ENCODE measurements around the gene NT5DC1.
"Not testable (repeated sequence)": the region's sequence is repeated elsewhere in the genome, so short reads cannot be mapped to it uniquely, and the experiment has no call there.

NT5DC1 gene

GRCh38 chr6:116088946-116089345 lies 11.7 kb upstream of the NT5DC1 start:
- DNase-seq (ENCODE audit: low read depth in 1 of 2, low spot score in 1 of 2) = no peak

- no peak for DNase-seq (ENCODE audit: low read depth in 1 of 2, low spot score in 1 of 2)
These were observed 10.4 kb upstream of the NT5DC1 start for GRCh38 chr6:116090251-116090650.

- no peak for DNase-seq (ENCODE audit: low read depth in 1 of 2, low spot score in 1 of 2)
These were observed 6.6 kb upstream of the NT5DC1 start for GRCh38 chr6:116094041-116094440.

GRCh38 chr6:116096048-116096759 lies 4.4 kb upstream of the NT5DC1 start:
- not testable (repeated sequence) for DNase-seq (ENCODE audit: low read depth in 1 of 2, low spot score in 1 of 2)

DNA sequence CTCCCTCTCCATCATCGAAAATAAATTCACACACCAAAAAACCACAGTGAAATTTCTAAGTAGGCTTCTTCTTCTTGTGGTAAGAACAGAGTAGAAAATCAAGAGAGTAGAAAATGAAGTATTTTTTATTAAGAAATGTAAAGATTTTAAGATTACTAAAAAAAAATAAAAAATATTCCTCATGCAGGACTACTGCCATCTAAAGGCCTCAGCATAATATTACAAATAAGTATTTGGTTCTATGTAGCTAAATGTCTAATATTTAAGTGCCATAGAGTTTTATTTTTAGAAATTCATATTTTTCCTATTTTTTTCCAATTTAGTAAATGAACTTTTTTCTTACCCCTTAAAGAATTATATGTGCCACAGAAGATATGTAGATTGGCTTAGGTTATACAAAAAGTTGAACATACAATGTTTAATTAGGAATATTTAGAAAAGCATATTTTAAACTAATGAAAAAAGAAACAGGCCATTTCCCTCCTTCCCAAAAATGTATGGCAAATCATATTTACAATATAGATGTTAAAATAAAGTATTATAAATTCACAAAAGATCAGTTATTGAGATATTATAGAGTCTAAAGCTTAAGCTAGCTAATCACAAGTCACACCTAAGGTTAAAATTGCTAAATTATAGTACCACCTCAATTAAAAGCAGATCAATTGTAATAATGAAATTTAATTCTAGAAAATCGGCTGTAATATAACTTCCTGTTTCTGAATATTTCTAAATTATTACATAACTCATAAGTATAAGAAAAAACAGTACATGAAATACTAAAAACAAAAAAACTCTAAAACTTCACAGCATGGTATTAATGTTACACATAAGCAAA lies 3.5 kb upstream of the NT5DC1 start:
- DNase-seq (ENCODE audit: low read depth in 1 of 2, low spot score in 1 of 2) = no peak

- DNase-seq (ENCODE audit: low read depth in 1 of 2, low spot score in 1 of 2) = no peak
These were observed 1.6 kb upstream of the NT5DC1 start for GRCh38 chr6:116099036-116099435.

- no peak for DNase-seq (ENCODE audit: low read depth in 1 of 2, low spot score in 1 of 2)
These were observed 657 bp downstream of the NT5DC1 start for GRCh38 chr6:116101302-116101718.

DNA sequence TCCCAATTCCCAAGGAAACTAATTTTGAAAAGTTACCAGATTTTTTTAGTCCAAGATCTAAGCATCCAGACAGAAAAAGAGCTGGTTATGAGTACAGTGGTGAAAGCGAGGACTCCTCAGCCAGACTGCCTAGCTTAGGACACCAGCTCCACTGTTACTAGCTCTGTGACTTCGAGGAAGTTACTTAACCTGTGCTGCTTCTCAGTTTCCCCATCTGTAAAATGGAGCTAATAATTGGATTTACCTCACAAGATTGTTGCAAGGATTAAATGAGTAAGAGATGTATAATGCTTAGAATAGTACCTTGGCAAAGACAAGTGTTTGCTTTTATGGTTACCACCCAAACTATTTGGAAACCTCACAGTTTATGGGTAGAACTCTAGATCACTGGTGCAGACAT lies 1.1 kb downstream of the NT5DC1 start:
- no peak for DNase-seq (ENCODE audit: low read depth in 1 of 2, low spot score in 1 of 2)

GRCh38 chr6:116102873-116103272 lies 2.2 kb downstream of the NT5DC1 start:
- no peak for DNase-seq (ENCODE audit: low read depth in 1 of 2, low spot score in 1 of 2)

DNA sequence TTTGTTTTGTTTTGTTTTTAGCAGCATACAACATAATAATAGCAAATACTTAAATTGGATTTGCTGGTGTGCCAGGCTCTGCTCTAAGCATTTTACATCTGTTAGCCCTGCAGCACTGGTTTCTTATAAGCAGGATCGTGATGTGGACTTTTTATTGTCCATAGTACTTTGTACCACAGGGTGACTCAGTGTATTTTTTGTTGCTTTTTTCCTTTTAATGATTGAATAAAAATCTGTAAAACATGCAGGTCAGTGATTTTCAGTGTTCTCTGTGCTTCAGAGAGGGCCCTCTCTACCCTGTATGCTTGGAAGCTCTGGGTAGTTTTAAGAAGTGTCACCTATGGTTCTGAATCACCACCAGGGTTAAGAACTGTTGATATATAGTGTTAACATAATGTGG lies 4.0 kb downstream of the NT5DC1 start:
- DNase-seq (ENCODE audit: low read depth in 1 of 2, low spot score in 1 of 2) = no peak

GRCh38 chr6:116105247-116105646 lies 4.6 kb downstream of the NT5DC1 start:
- no peak for DNase-seq (ENCODE audit: low read depth in 1 of 2, low spot score in 1 of 2)

DNA sequence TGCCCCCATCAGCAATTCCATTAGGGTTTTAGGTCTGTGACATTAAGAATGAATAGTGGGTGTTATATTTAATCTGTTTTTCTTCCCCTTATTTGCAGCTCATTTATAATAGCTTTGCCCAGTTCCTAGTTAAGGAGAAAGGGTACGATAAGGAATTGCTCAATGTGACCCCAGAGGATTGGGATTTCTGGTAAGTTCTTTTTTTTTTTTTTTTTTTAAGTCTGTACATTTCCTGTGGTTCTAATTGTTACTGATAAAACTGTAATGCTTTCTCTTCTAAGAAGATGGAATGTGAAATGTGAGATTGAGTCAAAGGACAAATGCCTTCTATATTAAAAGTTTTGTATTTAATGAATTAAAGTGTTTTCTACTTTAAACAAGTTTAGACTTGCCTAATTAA lies 5.5 kb downstream of the NT5DC1 start:
- no peak for DNase-seq (ENCODE audit: low read depth in 1 of 2, low spot score in 1 of 2)

DNA sequence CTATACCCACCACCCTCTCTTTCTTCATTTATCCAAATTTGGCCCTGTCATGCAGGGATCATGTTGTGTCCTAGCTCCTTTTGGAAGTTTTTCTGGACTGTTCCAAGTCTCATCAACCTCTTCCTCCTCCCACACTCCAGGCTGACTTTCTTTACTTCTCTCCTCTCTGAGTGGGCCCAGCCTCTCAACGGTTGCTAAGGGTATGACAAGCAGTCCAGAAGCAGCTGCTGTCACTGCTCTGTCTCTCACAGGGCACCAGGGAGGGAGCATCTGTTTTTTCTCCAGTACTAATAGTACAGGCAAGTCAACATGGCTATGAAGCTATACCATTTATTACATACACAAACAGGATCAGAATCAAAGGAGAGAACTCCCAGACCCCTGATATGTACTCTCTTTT lies 8.2 kb downstream of the NT5DC1 start:
- DNase-seq (ENCODE audit: low read depth in 1 of 2, low spot score in 1 of 2) = no peak

- no peak for DNase-seq (ENCODE audit: low read depth in 1 of 2, low spot score in 1 of 2)
These were observed 11.2 kb downstream of the NT5DC1 start for GRCh38 chr6:116111552-116112528.

DNA sequence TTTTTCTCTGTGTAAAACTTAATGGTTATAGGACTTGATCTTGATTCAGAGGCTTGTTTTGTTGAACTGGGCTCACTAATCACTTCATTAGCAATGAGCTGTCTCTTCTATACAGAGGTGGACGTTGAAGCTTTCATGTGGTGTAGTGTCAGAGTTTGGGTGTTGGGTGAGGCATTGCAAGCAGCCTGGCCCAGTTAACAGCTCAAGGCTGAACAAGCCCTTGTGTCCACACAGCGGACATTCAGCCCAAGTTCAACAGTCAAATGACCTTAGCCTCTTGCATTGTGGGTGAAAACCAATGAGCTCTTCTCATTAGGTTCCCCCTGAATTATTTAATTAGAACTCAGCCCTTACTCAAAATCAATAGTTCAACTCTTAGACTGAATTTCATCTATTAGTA lies 12.7 kb downstream of the NT5DC1 start:
- no peak for DNase-seq (ENCODE audit: low read depth in 1 of 2, low spot score in 1 of 2)

GRCh38 chr6:116115781-116116180 lies 15.1 kb downstream of the NT5DC1 start:
- no peak for DNase-seq (ENCODE audit: low read depth in 1 of 2, low spot score in 1 of 2)

DNA sequence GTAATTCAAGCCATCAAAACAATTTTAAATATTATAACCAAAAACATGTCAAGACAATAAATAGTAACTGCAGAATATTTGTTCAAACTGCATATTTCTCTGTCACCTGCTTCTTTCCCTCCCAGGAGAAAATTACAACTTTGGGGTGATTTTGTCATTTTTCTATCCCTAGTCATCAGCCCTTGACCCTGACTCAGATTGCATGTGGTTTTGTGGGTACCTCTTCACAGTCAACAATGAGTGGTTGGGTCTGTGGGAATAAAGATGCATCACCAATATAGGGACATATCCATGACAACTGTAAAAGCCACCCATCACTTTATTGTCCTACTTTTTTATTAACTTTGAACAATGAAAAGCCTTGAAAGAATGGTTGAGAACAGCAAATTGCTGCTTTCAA lies 18.0 kb downstream of the NT5DC1 start:
- no peak for DNase-seq (ENCODE audit: low read depth in 1 of 2, low spot score in 1 of 2)

GRCh38 chr6:116120430-116120829 lies 19.8 kb downstream of the NT5DC1 start:
- DNase-seq (ENCODE audit: low read depth in 1 of 2, low spot score in 1 of 2) = no peak

DNA sequence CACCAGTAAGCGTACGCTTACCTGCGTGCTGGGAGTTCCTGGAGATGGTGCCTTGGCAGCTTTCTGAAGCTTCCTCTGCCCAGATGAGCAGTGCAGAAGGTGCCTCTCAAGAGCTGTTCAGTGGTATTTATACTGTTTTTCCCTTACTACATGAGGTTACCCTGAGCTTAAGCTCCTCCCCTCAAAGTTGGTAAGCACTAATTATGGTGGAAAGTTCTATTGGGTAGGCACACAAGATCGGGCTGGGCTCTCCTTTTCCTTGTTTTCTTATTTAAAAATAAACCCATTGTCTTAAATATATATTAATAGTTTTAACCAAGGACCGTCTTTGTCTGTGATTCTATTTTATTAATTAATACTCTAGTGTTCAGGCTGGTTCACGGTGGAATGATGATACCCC lies 25.4 kb downstream of the NT5DC1 start, which contains the start of gene COL10A1:
COL10A1 (minus strand) TSS at position 101 of the 400 bp plus-strand sequence. CDS start 640 bp downstream, outside the sequence.
- no peak for DNase-seq (ENCODE audit: low read depth in 1 of 2, low spot score in 1 of 2)

GRCh38 chr6:116127771-116128493 lies 27.3 kb downstream of the NT5DC1 start:
- DNase-seq (ENCODE audit: low read depth in 1 of 2, low spot score in 1 of 2) = no peak

- no peak for DNase-seq (ENCODE audit: low read depth in 1 of 2, low spot score in 1 of 2)
These were observed 32.8 kb downstream of the NT5DC1 start for GRCh38 chr6:116133453-116133852.
